B cell (primary cell): Measurements from ENCODE around the gene CYP1B1. TPM values are rescaled to one million over a fixed set of nuclear protein-coding genes. Genes with fewer than 3 reads are reported as not detected.
"Not testable (repeated sequence)": the region's sequence is repeated elsewhere in the genome, so short reads cannot be mapped to it uniquely, and the experiment has no call there.

Experiments
- ATAC-seq: fragments of 200-7000 bp; cut with Tn5 transposase; one replicate; pipeline ENCODE4 v1.10.0; 2021; ENCODE audit warnings: low read depth, mild to moderate bottlenecking, moderate number of reproducible peaks, moderate library complexity
- CTCF ChIA-PET: fragments of 350-600 bp; sonication (Branson Sonifier 250); formaldehyde crosslinking; loops from one replicate; lab custom pipeline; 2021; ENCODE audit warnings: antibody characterized with exemption, inconsistent platforms; lab: Charles Lee
- POLR2A ChIA-PET: fragments of 350-600 bp; sonication (Branson Sonifier 250); formaldehyde crosslinking; loops from one replicate; lab custom pipeline; 2021; ENCODE audit warnings: antibody characterized with exemption; lab: Charles Lee
- DNase-seq: peaks from one replicate; pipeline ENCODE4 v3.0.0; 2013
- H2AFZ ChIP-seq: 2 replicates; pipeline ENCODE4 v1.6.1; 2012; ENCODE audit warnings: mild to moderate bottlenecking, low read depth, low read length; ENCODE audit not compliant: insufficient read depth, poor library complexity, severe bottlenecking
- H3K27ac ChIP-seq, 2 donors: 1 replicate in 1 of 2; 2 replicates in 1 of 2; pipeline ENCODE4 v1.5.1; 2012 to 2013; ENCODE audit warnings: low read length in 2 of 2, mild to moderate bottlenecking in 2 of 2, moderate library complexity in 1 of 2
- H3K27me3 ChIP-seq, 4 experiments: fragments of 200-600 bp in 1 of 4; sonication (generic) in 1 of 4; replicated peaks in 1 of 4; 1 replicate in 2 of 4; 2 replicates in 2 of 4; pipeline versions ENCODE4 v1.6.1 to v1.7.0; 2013 to 2016; ENCODE audit warnings: low read length in 3 of 4, mild to moderate bottlenecking in 2 of 4, mixed read lengths in 1 of 4, moderate library complexity in 1 of 4; ENCODE audit not compliant: insufficient read depth in 4 of 4, control insufficient read depth in 3 of 4; ENCODE audit errors: control extremely low read depth in 1 of 4
- H3K36me3 ChIP-seq, 2 experiments: replicated peaks in 1 of 2; 1 replicate in 1 of 2; 2 replicates in 1 of 2; pipeline versions ENCODE4 v1.6.1 to v1.7.1; 2013; ENCODE audit warnings: low read length in 1 of 2; ENCODE audit not compliant: insufficient read depth in 2 of 2, control insufficient read depth in 1 of 2; ENCODE audit errors: control extremely low read depth in 1 of 2, extremely low read depth in 1 of 2
- H3K4me1 ChIP-seq, 2 donors: fragments of 200-600 bp in 1 of 2; sonication (generic) in 1 of 2; 1 replicate in 1 of 2; 2 replicates in 1 of 2; pipeline versions ENCODE4 v1.5.1 to v1.6.1; 2013 to 2017; ENCODE audit warnings: low read length in 2 of 2; ENCODE audit not compliant: control insufficient read depth in 2 of 2, insufficient read depth in 2 of 2
- H3K4me2 ChIP-seq: replicated peaks from 2 replicates; pipeline ENCODE3; 2012; ENCODE audit warnings: mild to moderate bottlenecking, low read depth, low read length; ENCODE audit not compliant: poor library complexity, severe bottlenecking
- H3K4me3 ChIP-seq, 5 experiments: fragments of 200-600 bp in 1 of 5; sonication (generic) in 1 of 5; 1 replicate in 3 of 5; 2 replicates in 2 of 5; pipeline versions ENCODE4 v1.5.1 to v1.7.0; 2011 to 2016; ENCODE audit warnings: low read length in 4 of 5, mild to moderate bottlenecking in 4 of 5, low read depth in 2 of 5, control low read depth in 1 of 5, moderate library complexity in 1 of 5; ENCODE audit not compliant: insufficient read depth in 1 of 5; ENCODE audit errors: control extremely low read depth in 1 of 5, extremely low read depth in 1 of 5
- H3K79me2 ChIP-seq: fragments of 200-600 bp; sonication (generic); one replicate; pipeline ENCODE4 v1.6.0; 2016; ENCODE audit warnings: low read length; ENCODE audit not compliant: control insufficient read depth, insufficient read depth
- H3K9ac ChIP-seq: fragments of 200-600 bp; sonication (generic); 2 replicates; pipeline ENCODE4 v1.6.1; 2017; ENCODE audit warnings: mild to moderate bottlenecking, low read length, moderate library complexity
- H3K9me3 ChIP-seq, 3 donors: one replicate each; pipeline versions ENCODE4 v1.6.1 to v1.7.1; 2013; ENCODE audit warnings: low read length in 2 of 3; ENCODE audit not compliant: control insufficient read depth in 2 of 3, insufficient read depth in 1 of 3; ENCODE audit errors: control extremely low read depth in 1 of 3
- H4K20me1 ChIP-seq: 2 replicates; pipeline ENCODE4 v1.6.0; 2012; ENCODE audit warnings: mild to moderate bottlenecking, low read length; ENCODE audit not compliant: insufficient read depth, control insufficient read depth, poor library complexity, severe bottlenecking
- H3K27ac Mint-ChIP-seq: one replicate; pipeline ENCODE4 v1.8.0; 2021; ENCODE audit warnings: mixed read lengths
- H3K27me3 Mint-ChIP-seq: one replicate; pipeline ENCODE4 v1.8.0; 2021; ENCODE audit warnings: mixed read lengths
- H3K4me1 Mint-ChIP-seq: one replicate; pipeline ENCODE4 v1.8.0; 2021; ENCODE audit warnings: mixed read lengths
- H3K4me3 Mint-ChIP-seq: one replicate; pipeline ENCODE4 v1.8.0; 2021; ENCODE audit warnings: mixed read lengths
- H3K9me3 Mint-ChIP-seq: one replicate; pipeline ENCODE4 v1.8.0; 2022; ENCODE audit warnings: mixed read lengths; ENCODE audit not compliant: insufficient read depth
- CTCF ChIP-seq: fragments of 200-600 bp; IDR thresholded peaks from one replicate; pipeline ENCODE4 v1.8.0; 2022; ENCODE audit warnings: antibody characterized with exemption, mild to moderate bottlenecking
- EZH2 ChIP-seq: IDR thresholded peaks from 2 replicates; pipeline ENCODE4 v1.6.1; 2012; ENCODE audit warnings: borderline replicate concordance, low read depth, mild to moderate bottlenecking, moderate library complexity, low read length; ENCODE audit not compliant: insufficient read depth, poor library complexity, severe bottlenecking
- WGBS: methylation state at CpG from one replicate; pipeline ENCODE4 v1.1.5; 2013; ENCODE audit warnings: missing lambda C conversion rate; ENCODE audit not compliant: insufficient coverage; 5-methylcytosine and 5-hydroxymethylcytosine counted together
- intact Hi-C: fragments of 100-400 bp; cut with micrococcal nuclease; formaldehyde crosslinking; loops from one replicate; pipeline ENCODE4 v1.10.0; 2022
- polyA plus RNA-seq: library from polyadenylated mRNA; depleted of rRNA; stranded (reverse); fragments of >200 nt; gene quantifications from 2 replicates; pipeline ENCODE4 v1.2.3, GENCODE V29; 2012
- total RNA-seq, 2 donors: library from RNA; stranded (reverse); fragments of 120-200 nt in 1 of 2; gene quantifications; 1 replicate in 1 of 2; 2 replicates in 1 of 2; pipeline versions ENCODE4 v1.2.3 to v1.2.4, GENCODE V29; 2013 to 2022

Gene CYP1B1
- total and polyA plus RNA-seq, 2 donors (not counting 1 experiment from before 2014, with no cell fraction given) = 0.31 to 0.89 TPM

GRCh38 chr2:38026846-38027245 is 49.1 kb downstream of the CYP1B1 start:
- Histone ChIP-seq H3K9me3 (no peaks in the 10 kb centered on the region), H4K20me1 (no peaks in the 10 kb centered on the region), H3K27ac (no peak overlapping the region), H3K79me2 (no peaks in the 10 kb centered on the region), H2AFZ (no peak overlapping the region), H3K27me3 (no peaks in the 10 kb centered on the region), H3K4me2 (no peak overlapping the region), H3K36me3 (no peaks in the 10 kb centered on the region), H3K4me3 (no peak overlapping the region), H3K4me1 (no peaks in the 10 kb centered on the region), H3K9ac (no peak overlapping the region)
- no peak for ATAC-seq
- TF ChIP-seq EZH2 = no peak
- no peak for TF ChIP-seq CTCF
- WGBS = 78% methylated on average over 1 of the region's 2 CpGs
- POLR2A ChIA-PET = no interaction called here
- no peak overlapping the region for H3K27ac Mint-ChIP-seq
- DNase-seq = no peak
- H3K27me3 Mint-ChIP-seq = peaks cover 3% of the 10 kb centered on the region
- no peak overlapping the region for H3K4me3 Mint-ChIP-seq
- H3K9me3 Mint-ChIP-seq = no peaks in the 10 kb centered on the region
- no peaks in the 10 kb centered on the region for H3K4me1 Mint-ChIP-seq
- CTCF ChIA-PET = no interaction called here
- intact Hi-C loops = no loop called here

GRCh38 chr2:38021589-38021988 is 54.4 kb downstream of the CYP1B1 start:
- ChIA-PET POLR2A (no interaction called here), CTCF (no interaction called here)
- H3K9ac ChIP-seq = no peak overlapping the region
- Mint-ChIP-seq H3K4me1 (no peaks in the 10 kb centered on the region), H3K27me3 (no peaks in the 10 kb centered on the region), H3K4me3 (no peak overlapping the region), H3K27ac (no peak overlapping the region), H3K9me3 (no peaks in the 10 kb centered on the region)
- no peak overlapping the region for H3K27ac ChIP-seq
- H3K4me2 ChIP-seq = no peak overlapping the region
- DNase-seq (no peak), ATAC-seq (no peak)
- no peaks in the 10 kb centered on the region for H3K27me3 ChIP-seq
- H4K20me1 ChIP-seq = no peaks in the 10 kb centered on the region
- TF ChIP-seq EZH2 (no peak), CTCF (no peak)
- 96% methylated on average over 4 of the region's 9 CpGs for WGBS
- H3K4me3 ChIP-seq = no peak overlapping the region
- intact Hi-C loops = no loop called here
- H3K9me3 ChIP-seq = peaks cover 0 to 9% (median 0%) of the 10 kb centered on the region in 3 donors
- no peak overlapping the region for H2AFZ ChIP-seq
- no peaks in the 10 kb centered on the region for H3K36me3 ChIP-seq
- H3K79me2 ChIP-seq = no peaks in the 10 kb centered on the region
- H3K4me1 ChIP-seq = no peaks in the 10 kb centered on the region

- CTCF ChIA-PET, H3K4me2 ChIP-seq, H3K4me1 ChIP-seq, H4K20me1 ChIP-seq, H3K4me1 Mint-ChIP-seq, H3K9me3 Mint-ChIP-seq, H3K27me3 ChIP-seq, H3K36me3 ChIP-seq, intact Hi-C loops, H3K79me2 ChIP-seq, H3K4me3 ChIP-seq, H3K27ac Mint-ChIP-seq, H3K27me3 Mint-ChIP-seq, H3K4me3 Mint-ChIP-seq, H3K27ac ChIP-seq, H3K9me3 ChIP-seq, POLR2A ChIA-PET, H2AFZ ChIP-seq, H3K9ac ChIP-seq, ATAC-seq, DNase-seq: not testable (repeated sequence)
- 98% methylated on average over 18 of the region's 33 CpGs for WGBS
Measured at GRCh38 chr2:38020359-38021069, 55.4 kb downstream of the CYP1B1 start.
